Skin of body (tissue), 2 donors: ENCODE results near the gene SORBS1. TPM values are rescaled to one million over a fixed set of nuclear protein-coding genes. Genes with fewer than 3 reads are reported as not detected.

Source experiments
- DNase-seq: peaks from one replicate; lab custom pipeline; 2025; lab: John Stamatoyannopoulos, UW
- total RNA-seq: library from RNA; depleted of rRNA; stranded (reverse); fragments of >200 nt; gene quantifications from one replicate; pipeline ENCODE4 v1.2.3, GENCODE V29; 2014

SORBS1 gene
- total RNA-seq, 1 donor from 2014 or later = 33.7 TPM

- DNase-seq = no peak
These were observed 263.8 kb downstream of the SORBS1 start for GRCh38 chr10:95297402-95297801.

DNA sequence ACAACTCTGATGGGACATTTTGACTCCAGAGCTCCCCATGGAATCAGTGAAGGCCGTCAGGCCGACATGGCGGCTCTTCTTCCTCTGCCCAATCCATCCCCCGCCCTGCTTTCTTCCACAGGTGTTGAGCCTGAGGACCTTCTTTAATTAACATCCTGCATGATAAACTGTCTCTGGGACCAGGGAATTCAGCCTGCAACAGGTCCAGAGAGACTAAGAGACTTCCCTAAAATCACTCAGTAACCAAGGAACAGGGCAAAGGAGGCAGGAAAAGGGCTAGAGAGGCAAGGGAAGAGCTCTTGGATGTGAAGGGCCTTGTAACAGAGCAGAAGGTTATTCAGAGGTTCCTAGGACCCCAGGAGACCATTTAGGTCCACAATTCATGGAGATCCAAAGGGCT lies 264.4 kb downstream of the SORBS1 start:
- DNase-seq = no peak

DNA sequence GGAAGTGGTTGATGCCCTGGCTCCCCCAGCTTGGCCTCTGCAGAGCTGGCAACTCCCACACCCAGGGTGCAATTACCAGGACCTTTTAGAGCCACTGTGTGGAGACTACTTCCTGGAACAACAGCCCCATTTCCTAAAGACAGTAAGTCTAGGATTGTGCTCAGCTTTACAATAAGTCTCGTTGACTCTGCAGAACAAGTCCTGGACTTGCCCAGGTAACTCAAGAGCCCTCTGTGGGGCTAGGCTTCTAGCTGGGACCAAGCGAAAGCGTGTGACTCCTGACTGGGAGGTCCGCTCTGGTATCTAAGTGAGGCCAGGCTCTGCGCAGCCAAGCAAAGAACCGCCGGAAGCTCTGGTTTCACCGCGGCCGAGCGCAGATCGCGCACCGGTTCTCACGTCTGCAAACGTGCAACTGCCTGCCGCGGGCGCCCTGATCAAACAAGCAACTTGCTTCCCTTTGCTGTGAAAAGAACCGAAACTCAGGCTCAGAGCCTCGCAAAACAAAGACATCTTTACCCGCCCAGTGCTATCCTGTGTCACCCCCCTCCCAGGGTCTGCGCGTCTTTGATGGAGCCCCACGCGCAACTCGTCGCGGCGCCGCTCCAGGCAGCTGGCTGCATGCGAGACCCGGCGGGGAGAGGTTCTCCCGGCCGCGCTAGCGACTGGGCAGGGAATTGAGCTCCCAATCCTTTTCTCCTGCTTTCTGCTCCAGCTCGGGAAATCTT lies 266.0 kb downstream of the SORBS1 start:
- no peak for DNase-seq

- DNase-seq = no peak
These were observed 267.5 kb downstream of the SORBS1 start for GRCh38 chr10:95293631-95294030.

DNA sequence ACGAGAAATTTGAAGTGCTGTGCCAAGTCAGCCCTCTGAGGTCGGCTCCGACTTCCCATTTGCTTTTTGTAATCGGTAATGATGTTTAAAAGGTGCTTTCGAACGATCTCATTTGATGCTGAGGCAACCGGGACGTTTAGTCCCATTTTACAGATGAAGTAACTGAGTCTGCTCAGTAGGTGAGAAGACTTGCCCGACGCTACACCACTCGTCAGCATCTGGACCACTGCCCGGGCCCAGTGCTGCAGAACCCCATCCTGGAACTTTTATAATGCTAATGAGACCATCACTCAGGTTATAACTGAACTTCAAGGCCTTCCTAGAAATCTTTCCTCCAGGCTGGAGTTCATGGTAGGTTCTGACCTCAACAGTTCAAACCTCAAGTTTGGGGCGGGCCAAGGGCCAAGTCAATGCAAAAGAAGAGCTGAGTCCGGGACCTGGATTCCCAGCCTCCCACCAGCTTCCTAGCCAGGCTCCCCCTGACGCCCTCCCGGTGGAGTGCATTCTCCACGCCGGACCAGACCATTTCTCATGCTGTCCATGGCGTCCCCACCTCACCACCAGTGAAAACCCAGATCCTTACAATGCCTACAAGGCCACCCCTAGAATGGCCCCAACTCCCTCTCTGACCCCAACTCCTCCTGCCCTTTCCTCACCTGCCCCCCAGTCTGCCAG lies 269.7 kb downstream of the SORBS1 start:
- DNase-seq = no peak

GRCh38 chr10:95290461-95291364 lies 270.5 kb downstream of the SORBS1 start, which contains the start of gene PDLIM1:
TSS of gene PDLIM1 (minus strand) at chr10:95291003. CDS start at chr10:95290915, 88 bp downstream.
- no peak for DNase-seq

DNA sequence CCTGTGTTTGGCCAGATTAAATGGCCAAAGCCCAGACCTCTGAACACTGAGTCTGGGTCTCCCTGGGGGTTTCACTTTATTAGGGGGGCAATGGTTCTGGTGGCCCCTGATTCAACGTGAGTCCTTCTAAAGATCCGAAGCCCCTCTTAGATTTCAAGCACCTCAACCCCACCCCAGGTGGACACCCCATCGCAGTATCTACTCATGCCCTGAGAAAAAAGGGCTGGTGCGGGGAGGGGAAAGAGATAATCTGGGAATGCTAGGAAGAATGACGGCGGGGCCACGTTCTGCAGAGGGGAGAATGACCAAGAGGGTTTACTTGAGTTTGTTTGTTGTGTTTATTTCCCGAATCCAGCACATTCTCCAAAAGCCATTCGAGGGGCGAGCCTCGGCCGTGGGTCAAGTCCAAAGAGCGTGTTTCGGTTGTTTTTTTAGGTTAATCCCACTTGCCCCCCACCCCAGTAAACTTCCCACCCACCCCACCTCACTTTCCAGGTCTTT lies 271.2 kb downstream of the SORBS1 start:
- no peak for DNase-seq

DNA sequence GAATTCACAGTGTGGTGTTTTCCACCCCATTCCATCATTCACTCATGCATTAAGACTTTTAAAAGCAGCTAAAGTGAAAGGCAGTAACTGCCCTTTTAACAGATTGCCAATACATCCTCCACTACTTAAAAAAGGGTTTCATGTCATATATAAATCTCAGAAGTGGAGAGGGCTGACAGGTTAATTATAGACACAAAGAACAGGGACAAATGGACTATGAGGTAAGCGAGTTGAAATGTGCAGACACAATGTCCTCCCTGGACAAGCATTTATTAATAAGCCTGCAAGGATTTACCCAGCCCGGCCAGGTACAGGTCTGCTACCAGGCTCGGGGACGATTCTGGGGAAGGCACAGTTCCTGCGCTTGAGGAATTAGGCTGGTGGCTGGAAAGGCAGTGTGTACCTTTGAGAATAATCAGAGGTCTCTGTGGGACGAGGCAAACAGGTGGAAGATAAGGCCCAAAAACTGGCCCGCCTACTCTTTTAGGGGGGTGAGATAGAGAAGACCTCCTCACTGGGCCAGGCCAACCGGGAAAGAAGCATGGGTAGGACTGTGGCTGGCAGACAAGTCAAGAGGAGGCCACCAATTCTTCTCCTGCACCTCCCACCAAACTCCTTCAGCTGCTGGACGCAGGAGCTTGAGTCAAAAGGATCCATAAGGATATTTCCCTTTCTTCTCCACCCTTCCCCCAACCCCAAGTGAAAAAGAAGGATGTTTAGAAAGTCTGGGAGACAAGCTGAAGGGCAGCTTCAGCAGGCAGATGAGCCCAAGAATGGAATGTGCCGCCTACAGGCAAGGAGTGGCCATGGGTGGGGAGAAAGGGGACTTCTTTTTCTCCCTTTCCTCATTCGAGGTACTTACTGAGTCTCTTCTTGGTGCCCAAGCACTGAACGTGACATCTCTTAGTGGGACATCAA lies 271.9 kb downstream of the SORBS1 start:
- no peak for DNase-seq

DNA sequence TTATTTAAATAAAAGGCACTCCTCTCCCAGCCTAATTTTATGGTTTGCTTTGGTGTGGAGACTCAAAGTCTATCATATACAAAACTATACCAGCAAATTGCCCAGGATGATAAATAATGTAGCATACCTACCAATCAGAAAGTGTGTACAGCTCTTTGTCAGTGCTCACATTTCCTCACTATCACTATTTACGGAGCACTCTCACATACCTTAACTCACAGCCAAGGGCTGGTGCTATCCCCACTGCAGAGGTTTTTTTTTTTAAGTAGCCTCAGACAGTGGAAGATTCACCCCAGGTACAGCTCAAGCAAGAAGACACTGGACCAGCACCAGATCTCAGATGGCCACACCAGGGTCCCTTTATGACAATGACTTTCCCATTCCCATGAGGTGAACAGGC lies 272.9 kb downstream of the SORBS1 start:
- DNase-seq = no peak

DNA sequence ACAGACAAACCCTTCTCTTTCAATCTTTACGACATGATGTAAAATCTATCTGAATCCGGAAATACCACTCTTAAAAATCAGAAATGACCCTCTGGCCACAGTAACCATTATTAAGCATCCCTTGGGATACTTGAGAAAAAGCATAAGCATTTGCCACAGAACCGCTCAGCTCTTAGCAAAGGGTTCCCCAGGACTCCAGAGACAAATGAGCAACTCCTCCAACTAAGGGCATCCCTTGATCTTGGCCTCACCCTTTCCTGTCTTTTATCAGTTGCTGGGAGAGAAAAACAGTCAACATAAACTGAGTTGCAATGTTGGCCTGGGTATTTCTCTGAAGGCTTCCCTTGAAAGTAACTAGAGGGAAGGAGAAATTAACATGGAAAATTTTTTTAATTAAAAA lies 273.9 kb downstream of the SORBS1 start:
- no peak for DNase-seq

GRCh38 chr10:95286707-95287106 lies 274.5 kb downstream of the SORBS1 start:
- no peak for DNase-seq

DNA sequence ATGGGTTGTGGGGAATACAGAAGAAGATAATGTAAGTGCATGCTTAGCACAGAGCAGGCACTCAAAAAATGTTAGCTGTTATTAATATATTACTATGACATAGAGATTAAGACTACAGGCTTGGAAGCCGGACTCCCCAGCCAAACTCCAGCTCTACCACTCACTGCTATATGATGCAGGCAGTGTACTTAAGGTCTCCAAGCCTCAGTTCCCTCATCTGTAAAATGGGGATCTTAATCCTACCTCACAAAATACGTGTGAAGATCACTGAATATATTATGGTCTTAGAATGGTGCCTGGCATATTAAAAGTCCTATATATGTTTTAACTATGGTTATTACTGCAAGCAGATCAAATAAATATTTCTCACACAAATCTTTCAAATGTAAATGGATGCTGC lies 275.6 kb downstream of the SORBS1 start:
- no peak for DNase-seq

- DNase-seq = no peak
These were observed 276.4 kb downstream of the SORBS1 start for GRCh38 chr10:95284807-95285206.

DNA sequence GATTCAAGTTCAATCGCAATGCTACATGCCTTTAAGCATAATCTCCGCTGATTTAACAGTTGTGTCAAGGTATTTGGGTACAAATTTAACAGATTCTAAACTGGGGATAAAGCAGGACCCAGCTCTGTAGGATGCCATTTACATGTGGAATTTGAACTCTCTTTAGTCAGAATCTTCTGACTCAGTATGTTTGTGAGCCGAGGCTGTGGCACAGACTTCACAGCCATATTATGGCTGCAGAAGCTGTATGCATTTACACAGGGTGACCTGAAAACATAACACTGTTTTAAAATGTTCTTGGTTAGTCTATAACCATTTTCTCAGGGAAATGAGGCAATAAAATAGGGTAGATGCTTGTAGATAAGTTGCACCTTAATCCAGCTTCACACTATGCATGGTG lies 279.1 kb downstream of the SORBS1 start:
- DNase-seq = no peak

DNA sequence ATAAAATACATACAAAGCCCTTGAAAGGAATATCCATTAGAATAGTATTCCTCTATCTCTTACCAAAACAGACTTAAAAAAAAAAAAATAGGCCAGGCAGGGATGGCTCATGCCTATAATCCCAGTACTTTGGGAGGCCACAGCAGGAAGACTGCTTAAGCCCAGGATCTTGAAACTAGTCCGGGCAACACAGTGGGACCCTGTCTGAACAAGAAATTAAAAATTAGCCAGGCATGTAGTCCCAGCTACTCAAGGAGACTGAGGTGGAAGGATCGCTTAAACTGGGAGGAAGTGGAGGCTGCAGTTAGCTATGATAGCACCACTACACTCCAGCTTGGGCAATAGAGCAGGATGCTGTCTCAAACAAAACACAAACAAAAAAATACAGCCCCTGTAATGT lies 280.0 kb downstream of the SORBS1 start:
- no peak for DNase-seq

DNA sequence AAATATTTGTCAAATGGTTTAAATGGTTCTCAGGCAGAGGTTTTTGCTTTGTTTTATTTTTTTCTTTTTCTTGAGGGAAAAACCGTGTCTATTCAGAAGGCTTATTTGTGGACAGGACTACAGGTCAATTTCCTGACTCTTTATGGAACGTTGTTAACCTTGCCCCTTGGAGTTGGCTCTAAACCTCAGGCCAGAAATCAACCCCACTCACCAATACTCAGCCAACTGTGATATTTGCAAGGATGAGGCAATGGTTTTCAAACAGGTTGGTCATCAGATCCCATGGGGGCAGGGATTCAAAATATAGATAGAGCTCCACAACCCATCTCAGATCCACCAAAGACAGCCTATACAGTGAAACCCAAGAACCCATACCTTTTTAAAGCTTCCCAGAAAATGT lies 280.5 kb downstream of the SORBS1 start:
- no peak for DNase-seq

- DNase-seq = no peak
These were observed 281.9 kb downstream of the SORBS1 start for GRCh38 chr10:95279042-95279820.

- no peak for DNase-seq
These were observed 282.8 kb downstream of the SORBS1 start for GRCh38 chr10:95278061-95278988.

- no peak for DNase-seq
These were observed 283.6 kb downstream of the SORBS1 start for GRCh38 chr10:95277614-95278013.
